Ovary (tissue), 3 donors: ENCODE data around the gene CD93.

Experiments used
- POLR2A ChIP-seq: fragments of 450-650 bp; IDR thresholded peaks from one replicate; pipeline ENCODE4 v1.6.1; 2017; ENCODE audit warnings: antibody characterized with exemption, mild to moderate bottlenecking, moderate library complexity
- TF ChIP-seq, protein P1 (sequence below), 3 donors: fragments of 450-650 bp in 2 of 3; fragments of 200-600 bp in 1 of 3; IDR thresholded peaks; one replicate each; pipeline versions ENCODE4 v1.5.1 to v1.8.0; 2016 to 2022; ENCODE audit warnings: antibody characterized with exemption in 3 of 3, mild to moderate bottlenecking in 1 of 3
- donor health status: DM: no; HTN: no; CAD: no.

DNA sequence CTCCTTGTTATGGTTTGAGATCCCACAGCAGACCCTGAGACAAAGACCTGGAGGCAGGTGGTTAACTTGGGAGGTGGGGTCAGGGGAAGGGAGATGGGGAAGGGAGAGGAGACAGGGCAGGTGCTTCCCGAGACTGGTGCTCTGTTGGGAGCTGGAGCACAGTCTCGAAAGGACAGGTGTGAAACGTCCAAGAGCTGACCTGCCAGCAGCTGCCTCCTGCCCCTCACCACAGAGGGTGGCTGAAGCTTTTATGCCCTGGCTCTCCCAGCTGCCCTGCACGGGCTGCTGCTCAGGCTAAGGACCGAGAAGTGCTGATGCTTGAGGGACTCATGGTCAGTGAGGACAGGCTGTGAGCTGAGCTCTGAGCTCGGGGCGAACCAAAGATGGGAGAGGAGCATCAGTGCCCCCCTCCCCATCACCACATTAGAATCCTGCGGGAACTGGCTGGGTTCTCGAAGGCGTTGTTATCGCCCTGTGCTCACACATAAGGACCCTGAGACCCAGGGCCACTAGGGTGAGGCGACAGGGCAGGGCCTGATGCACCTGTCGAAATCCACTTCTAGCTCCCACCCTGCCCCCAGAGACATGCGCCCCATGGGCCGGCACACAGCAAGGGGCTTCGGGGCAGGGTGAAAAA is 25.3 kb upstream of the CD93 start:
- TF ChIP-seq POLR2A: no peak
- TF ChIP-seq, protein P1, sequence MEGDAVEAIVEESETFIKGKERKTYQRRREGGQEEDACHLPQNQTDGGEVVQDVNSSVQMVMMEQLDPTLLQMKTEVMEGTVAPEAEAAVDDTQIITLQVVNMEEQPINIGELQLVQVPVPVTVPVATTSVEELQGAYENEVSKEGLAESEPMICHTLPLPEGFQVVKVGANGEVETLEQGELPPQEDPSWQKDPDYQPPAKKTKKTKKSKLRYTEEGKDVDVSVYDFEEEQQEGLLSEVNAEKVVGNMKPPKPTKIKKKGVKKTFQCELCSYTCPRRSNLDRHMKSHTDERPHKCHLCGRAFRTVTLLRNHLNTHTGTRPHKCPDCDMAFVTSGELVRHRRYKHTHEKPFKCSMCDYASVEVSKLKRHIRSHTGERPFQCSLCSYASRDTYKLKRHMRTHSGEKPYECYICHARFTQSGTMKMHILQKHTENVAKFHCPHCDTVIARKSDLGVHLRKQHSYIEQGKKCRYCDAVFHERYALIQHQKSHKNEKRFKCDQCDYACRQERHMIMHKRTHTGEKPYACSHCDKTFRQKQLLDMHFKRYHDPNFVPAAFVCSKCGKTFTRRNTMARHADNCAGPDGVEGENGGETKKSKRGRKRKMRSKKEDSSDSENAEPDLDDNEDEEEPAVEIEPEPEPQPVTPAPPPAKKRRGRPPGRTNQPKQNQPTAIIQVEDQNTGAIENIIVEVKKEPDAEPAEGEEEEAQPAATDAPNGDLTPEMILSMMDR (IDR thresholded peaks at IDR 0.05): no peak
